Measurements from ENCODE around the gene THRAP3. TPM values are rescaled to one million over a fixed set of nuclear protein-coding genes. Genes with fewer than 3 reads are reported as not detected.
"Not testable (repeated sequence)": the region's sequence is repeated elsewhere in the genome, so short reads cannot be mapped to it uniquely, and the experiment has no call there.

THRAP3 gene
- total RNA-seq, 1 donor from 2014 or later: 39.5 TPM

- TF ChIP-seq, protein P1, sequence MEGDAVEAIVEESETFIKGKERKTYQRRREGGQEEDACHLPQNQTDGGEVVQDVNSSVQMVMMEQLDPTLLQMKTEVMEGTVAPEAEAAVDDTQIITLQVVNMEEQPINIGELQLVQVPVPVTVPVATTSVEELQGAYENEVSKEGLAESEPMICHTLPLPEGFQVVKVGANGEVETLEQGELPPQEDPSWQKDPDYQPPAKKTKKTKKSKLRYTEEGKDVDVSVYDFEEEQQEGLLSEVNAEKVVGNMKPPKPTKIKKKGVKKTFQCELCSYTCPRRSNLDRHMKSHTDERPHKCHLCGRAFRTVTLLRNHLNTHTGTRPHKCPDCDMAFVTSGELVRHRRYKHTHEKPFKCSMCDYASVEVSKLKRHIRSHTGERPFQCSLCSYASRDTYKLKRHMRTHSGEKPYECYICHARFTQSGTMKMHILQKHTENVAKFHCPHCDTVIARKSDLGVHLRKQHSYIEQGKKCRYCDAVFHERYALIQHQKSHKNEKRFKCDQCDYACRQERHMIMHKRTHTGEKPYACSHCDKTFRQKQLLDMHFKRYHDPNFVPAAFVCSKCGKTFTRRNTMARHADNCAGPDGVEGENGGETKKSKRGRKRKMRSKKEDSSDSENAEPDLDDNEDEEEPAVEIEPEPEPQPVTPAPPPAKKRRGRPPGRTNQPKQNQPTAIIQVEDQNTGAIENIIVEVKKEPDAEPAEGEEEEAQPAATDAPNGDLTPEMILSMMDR (IDR thresholded peaks at IDR 0.05): no peak
- no peaks in the 10 kb centered on the region for H3K27me3 ChIP-seq
- peaks cover 9 to 38% of the 10 kb centered on the region in 2 donors for H3K4me1 ChIP-seq
- DNase-seq (ENCODE audit: low spot score in 2 of 2): no peak
- intact Hi-C loops (cut with DNase I): loop anchor here (5.0 kb wide), 1 partner anchor 59 kb away; no protein-coding TSS in a partner anchor
- peak overlapping the region; percentile 82 to 91 for H3K27ac ChIP-seq
- H3K9me3 ChIP-seq: no peaks in the 10 kb centered on the region
- peaks cover 9 to 16% of the 10 kb centered on the region in 2 donors for H3K36me3 ChIP-seq
- H3K4me3 ChIP-seq: peak overlapping the region; percentile 61 to 67
Observed at GRCh38 chr1:36223381-36223995, 755 bp upstream of the THRAP3 start.

DNA sequence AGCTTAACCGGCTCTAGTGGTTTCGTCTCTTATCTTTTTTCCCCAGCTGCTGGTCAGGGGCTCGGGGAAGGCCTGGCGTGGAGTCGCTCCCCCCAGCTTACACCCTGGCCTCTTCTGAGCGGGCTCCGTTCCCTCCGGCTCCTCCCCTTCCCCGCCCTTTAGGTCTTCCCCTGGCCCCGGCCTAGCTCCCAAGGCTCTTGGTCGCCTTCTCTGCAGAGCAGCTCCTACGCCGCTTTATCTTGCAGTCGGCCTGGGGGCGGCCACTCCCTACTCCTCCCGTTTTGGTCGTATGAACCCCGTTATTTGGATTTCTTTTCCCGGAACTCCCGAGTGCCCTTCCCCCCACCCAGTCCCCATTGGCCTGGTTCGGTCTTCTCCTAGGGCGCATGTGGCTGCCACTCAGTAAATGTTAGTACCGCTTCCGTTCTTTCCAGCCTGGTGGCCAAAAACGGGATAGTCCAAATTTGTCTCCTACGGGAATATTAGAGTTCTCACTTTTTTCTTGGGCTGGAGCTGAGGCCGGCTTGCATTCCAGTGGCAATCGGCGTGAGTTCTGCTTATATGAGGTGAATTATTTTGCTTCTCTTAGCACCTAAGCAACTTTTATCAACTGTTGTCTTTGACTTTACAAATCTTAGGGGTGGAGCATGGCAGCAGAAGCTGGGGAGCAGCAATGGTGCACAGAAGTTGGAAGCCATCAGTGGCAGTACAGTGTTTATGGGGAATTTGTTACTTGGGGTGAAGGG is 467 bp downstream of the THRAP3 start:
- intact Hi-C loops (cut with DNase I): loop anchor here (1.0 to 5.0 kb wide), 5 partner anchors 17 to 75 kb away; partner anchors contain the start of gene TRAPPC3

DNA sequence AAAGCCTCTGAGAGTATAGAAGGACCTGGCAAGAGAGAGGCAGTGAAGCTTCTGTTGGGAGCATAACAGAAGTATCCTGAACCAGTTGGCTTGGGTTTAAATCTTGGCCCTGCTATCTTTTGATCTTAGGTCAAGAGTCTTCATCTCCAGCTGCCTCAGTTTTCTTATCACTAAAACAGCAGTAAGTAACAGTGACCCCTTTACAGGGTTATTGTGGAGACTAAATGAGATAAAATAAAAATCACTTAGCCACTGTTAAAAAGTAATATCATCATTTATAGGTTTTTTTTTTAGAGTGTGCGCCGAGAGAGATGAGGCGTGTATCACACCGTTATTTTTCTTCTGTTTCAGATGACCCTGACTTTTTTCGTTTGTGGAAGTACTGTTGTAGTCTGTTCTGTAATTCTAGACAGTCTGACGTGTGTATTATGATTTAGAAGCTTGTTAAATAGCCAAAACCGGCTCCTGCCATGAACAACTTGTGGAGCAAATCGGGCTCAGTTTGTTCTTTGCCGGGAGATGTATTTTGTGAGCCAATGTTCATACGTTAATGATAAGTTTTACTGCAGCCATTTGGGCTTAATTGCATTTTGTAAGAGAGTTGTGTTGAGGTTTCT is 1.1 kb downstream of the THRAP3 start:
- no peaks in the 10 kb centered on the region for H3K27me3 ChIP-seq
- H3K27ac ChIP-seq: peak overlapping the region; percentile 97 to 98
- intact Hi-C loops (cut with DNase I): no loop called here
- DNase-seq (ENCODE audit: low spot score in 2 of 2): no peak
- H3K9me3 ChIP-seq: no peaks in the 10 kb centered on the region
- TF ChIP-seq, protein P1 (IDR thresholded peaks at IDR 0.05): no peak
- peaks cover 16 to 31% of the 10 kb centered on the region in 2 donors for H3K36me3 ChIP-seq
- H3K4me1 ChIP-seq: peaks cover 9 to 39% of the 10 kb centered on the region in 2 donors
- peak overlapping the region; percentile 78 to 87 for H3K4me3 ChIP-seq

More for the DNA sequence above, 467 bp downstream of the THRAP3 start:
- TF ChIP-seq, protein P1 (IDR thresholded peaks at IDR 0.05): peak; percentile 46 to 59 (median 51)
- H3K36me3 ChIP-seq: peaks cover 11 to 24% of the 10 kb centered on the region in 2 donors
- peak; percentile 55 to 92 for DNase-seq (ENCODE audit: low spot score in 2 of 2)
- H3K27ac ChIP-seq: peak overlapping the region; percentile 97 to 98
- peaks cover 9 to 38% of the 10 kb centered on the region in 2 donors for H3K4me1 ChIP-seq
- H3K27me3 ChIP-seq: no peaks in the 10 kb centered on the region
- H3K9me3 ChIP-seq: no peaks in the 10 kb centered on the region
- peak overlapping the region; percentile 78 to 87 for H3K4me3 ChIP-seq

- H3K27me3 ChIP-seq; H3K4me3 ChIP-seq; DNase-seq (ENCODE audit: low spot score in 2 of 2); H3K9me3 ChIP-seq; intact Hi-C loops (cut with DNase I); H3K27ac ChIP-seq: not testable (repeated sequence)
- peaks cover 9 to 56% of the 10 kb centered on the region in 2 donors for H3K4me1 ChIP-seq
- peaks cover 27 to 67% of the 10 kb centered on the region in 2 donors for H3K36me3 ChIP-seq
Observed at GRCh38 chr1:36230279-36230678, 6.0 kb downstream of the THRAP3 start.

DNA sequence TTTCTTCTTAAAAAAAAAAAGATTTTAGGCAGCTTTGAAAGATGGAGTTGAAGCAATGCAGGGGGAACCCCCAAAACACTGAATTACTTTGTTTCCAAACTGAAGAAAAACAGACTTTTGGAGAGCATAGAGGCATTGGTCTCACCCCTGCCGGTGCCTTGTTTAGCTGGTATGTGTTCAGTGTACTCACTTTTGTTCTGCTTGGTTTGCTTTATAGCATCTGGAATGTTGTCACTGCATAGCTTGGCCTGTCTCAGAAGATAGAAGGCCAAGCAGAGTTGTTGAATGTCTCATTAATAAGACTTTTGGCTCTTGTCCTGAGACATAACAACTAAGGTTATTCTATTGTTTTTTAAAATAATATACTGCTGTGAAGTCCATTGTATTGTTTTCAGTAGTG is 6.9 kb downstream of the THRAP3 start:
- Histone ChIP-seq H3K4me3 (no peak overlapping the region), H3K9me3 (no peaks in the 10 kb centered on the region), H3K4me1 (peaks cover 9 to 47% of the 10 kb centered on the region in 2 donors), H3K27me3 (no peaks in the 10 kb centered on the region), H3K27ac (peak overlapping the region in 1 of 2 donors; percentile 42), H3K36me3 (peaks cover 27 to 67% of the 10 kb centered on the region in 2 donors)
- DNase-seq (ENCODE audit: low spot score in 2 of 2): no peak
- TF ChIP-seq, protein P1 (IDR thresholded peaks at IDR 0.05): no peak
- intact Hi-C loops (cut with DNase I): no loop called here

Data from ascending aorta (tissue), 2 donors.